Activated T-cell treated with anti-CD3 and anti-CD28 coated beads, Interleukin-2, amount 50 U/mL, for 24 hours (primary cell): ENCODE results near the gene AQP3.

Experiments
- DNase-seq: peaks from one replicate; pipeline ENCODE4 v3.0.0-alpha.2; 2020
- H3K27ac Mint-ChIP-seq: 2 replicates; pipeline ENCODE4 v1.8.0; 2020; ENCODE audit warnings: mild to moderate bottlenecking, mixed read lengths
- H3K27me3 Mint-ChIP-seq: 2 replicates; pipeline ENCODE4 v1.8.0; 2020; ENCODE audit warnings: mixed read lengths
- H3K36me3 Mint-ChIP-seq: 2 replicates; pipeline ENCODE4 v1.8.0; 2020; ENCODE audit warnings: low read depth, mixed read lengths
- H3K4me1 Mint-ChIP-seq: 2 replicates; pipeline ENCODE4 v1.8.0; 2020; ENCODE audit warnings: low read depth, mixed read lengths
- H3K4me3 Mint-ChIP-seq: 2 replicates; pipeline ENCODE4 v1.8.0; 2020; ENCODE audit warnings: mild to moderate bottlenecking, moderate library complexity, mixed read lengths
- H3K9me3 Mint-ChIP-seq: 2 replicates; pipeline ENCODE4 v1.8.0; 2020; ENCODE audit warnings: mixed read lengths

AQP3 gene

GRCh38 chr9:33440609-33441008, 6.8 kb downstream of the AQP3 start:
- H3K36me3 Mint-ChIP-seq, result peaks cover 27% of the 10 kb centered on the region

GRCh38 chr9:33440204-33440603, 7.2 kb downstream of the AQP3 start:
- H3K27ac Mint-ChIP-seq, result peak overlapping the region; percentile 15
- no peak overlapping the region for H3K4me3 Mint-ChIP-seq
- H3K27me3 Mint-ChIP-seq, result no peaks in the 10 kb centered on the region
- H3K36me3 Mint-ChIP-seq, result peaks cover 27% of the 10 kb centered on the region
- peaks cover 24% of the 10 kb centered on the region for H3K4me1 Mint-ChIP-seq
- DNase-seq, result no peak
- H3K9me3 Mint-ChIP-seq, result no peaks in the 10 kb centered on the region

More at GRCh38 chr9:33440609-33441008, 6.8 kb downstream of the AQP3 start:
- no peaks in the 10 kb centered on the region for H3K27me3 Mint-ChIP-seq
- H3K27ac Mint-ChIP-seq, result peak overlapping the region; percentile 15
- no peak for DNase-seq
- no peaks in the 10 kb centered on the region for H3K9me3 Mint-ChIP-seq
- H3K4me1 Mint-ChIP-seq, result peaks cover 28% of the 10 kb centered on the region
- H3K4me3 Mint-ChIP-seq, result no peak overlapping the region

GRCh38 chr9:33439731-33440130, 7.7 kb downstream of the AQP3 start:
- no peak overlapping the region for H3K27ac Mint-ChIP-seq
- no peaks in the 10 kb centered on the region for H3K27me3 Mint-ChIP-seq
- no peak for DNase-seq
- H3K36me3 Mint-ChIP-seq, result peaks cover 27% of the 10 kb centered on the region
- H3K4me1 Mint-ChIP-seq, result peaks cover 19% of the 10 kb centered on the region
- no peaks in the 10 kb centered on the region for H3K9me3 Mint-ChIP-seq
- no peak overlapping the region for H3K4me3 Mint-ChIP-seq

- Mint-ChIP-seq H3K4me3 (no peak overlapping the region), H3K36me3 (peaks cover 27% of the 10 kb centered on the region), H3K4me1 (peaks cover 20% of the 10 kb centered on the region), H3K27ac (no peak overlapping the region), H3K9me3 (no peaks in the 10 kb centered on the region), H3K27me3 (no peaks in the 10 kb centered on the region)
- DNase-seq, result no peak
Measured at GRCh38 chr9:33438926-33439680, 8.3 kb downstream of the AQP3 start.

- Mint-ChIP-seq H3K27me3 (no peaks in the 10 kb centered on the region), H3K9me3 (no peaks in the 10 kb centered on the region), H3K4me3 (no peak overlapping the region), H3K27ac (no peak overlapping the region), H3K36me3 (peaks cover 20% of the 10 kb centered on the region), H3K4me1 (peaks cover 14% of the 10 kb centered on the region)
- DNase-seq, result no peak
Measured at GRCh38 chr9:33437898-33438297, 9.5 kb downstream of the AQP3 start.

GRCh38 chr9:33437205-33437604, 10.2 kb downstream of the AQP3 start:
- Mint-ChIP-seq H3K27ac (no peak overlapping the region), H3K27me3 (no peaks in the 10 kb centered on the region), H3K4me3 (no peak overlapping the region), H3K36me3 (peaks cover 14% of the 10 kb centered on the region), H3K9me3 (no peaks in the 10 kb centered on the region), H3K4me1 (peaks cover 14% of the 10 kb centered on the region)
- no peak for DNase-seq

- H3K4me1 Mint-ChIP-seq, result peaks cover 15% of the 10 kb centered on the region
- no peak overlapping the region for H3K27ac Mint-ChIP-seq
Measured at GRCh38 chr9:33436445-33436844, 10.9 kb downstream of the AQP3 start.

GRCh38 chr9:33435821-33436277, 11.5 kb downstream of the AQP3 start:
- no peak overlapping the region for H3K4me3 Mint-ChIP-seq
- no peak overlapping the region for H3K27ac Mint-ChIP-seq
- peaks cover 14% of the 10 kb centered on the region for H3K4me1 Mint-ChIP-seq
- no peaks in the 10 kb centered on the region for H3K27me3 Mint-ChIP-seq
- no peak for DNase-seq
- H3K9me3 Mint-ChIP-seq, result no peaks in the 10 kb centered on the region
- H3K36me3 Mint-ChIP-seq, result peaks cover 9% of the 10 kb centered on the region

More at GRCh38 chr9:33436445-33436844, 10.9 kb downstream of the AQP3 start:
- Mint-ChIP-seq H3K36me3 (peaks cover 10% of the 10 kb centered on the region), H3K4me3 (no peak overlapping the region), H3K27me3 (no peaks in the 10 kb centered on the region), H3K9me3 (no peaks in the 10 kb centered on the region)
- DNase-seq, result no peak

GRCh38 chr9:33434317-33435105, 12.9 kb downstream of the AQP3 start:
- Mint-ChIP-seq H3K27me3 (no peaks in the 10 kb centered on the region), H3K4me3 (no peak overlapping the region), H3K36me3 (no peaks in the 10 kb centered on the region), H3K4me1 (peaks cover 11% of the 10 kb centered on the region), H3K9me3 (no peaks in the 10 kb centered on the region), H3K27ac (no peak overlapping the region)
- DNase-seq, result no peak

GRCh38 chr9:33433871-33434270, 13.5 kb downstream of the AQP3 start:
- Mint-ChIP-seq H3K27ac (no peak overlapping the region), H3K9me3 (no peaks in the 10 kb centered on the region), H3K4me1 (peaks cover 11% of the 10 kb centered on the region), H3K36me3 (no peaks in the 10 kb centered on the region), H3K27me3 (no peaks in the 10 kb centered on the region), H3K4me3 (no peak overlapping the region)
- DNase-seq, result no peak

- Mint-ChIP-seq H3K36me3 (no peaks in the 10 kb centered on the region), H3K9me3 (no peaks in the 10 kb centered on the region), H3K4me1 (peaks cover 12% of the 10 kb centered on the region), H3K27me3 (no peaks in the 10 kb centered on the region), H3K27ac (peak overlapping the region; percentile 28), H3K4me3 (no peak overlapping the region)
- DNase-seq, result no peak
Measured at GRCh38 chr9:33431420-33431819, 16.0 kb downstream of the AQP3 start.

GRCh38 chr9:33430942-33431341, 16.5 kb downstream of the AQP3 start:
- Mint-ChIP-seq H3K27me3 (no peaks in the 10 kb centered on the region), H3K9me3 (no peaks in the 10 kb centered on the region), H3K4me1 (peaks cover 12% of the 10 kb centered on the region), H3K36me3 (no peaks in the 10 kb centered on the region), H3K4me3 (no peak overlapping the region), H3K27ac (no peak overlapping the region)
- no peak for DNase-seq

GRCh38 chr9:33429256-33429985, 18.0 kb downstream of the AQP3 start:
- Mint-ChIP-seq H3K9me3 (no peaks in the 10 kb centered on the region), H3K27me3 (no peaks in the 10 kb centered on the region), H3K36me3 (no peaks in the 10 kb centered on the region), H3K4me1 (peaks cover 12% of the 10 kb centered on the region), H3K4me3 (no peak overlapping the region), H3K27ac (no peak overlapping the region)
- no peak for DNase-seq

- Mint-ChIP-seq H3K36me3 (no peaks in the 10 kb centered on the region), H3K27me3 (no peaks in the 10 kb centered on the region), H3K4me3 (no peak overlapping the region), H3K4me1 (peaks cover 7% of the 10 kb centered on the region), H3K27ac (no peak overlapping the region), H3K9me3 (no peaks in the 10 kb centered on the region)
- no peak for DNase-seq
Measured at GRCh38 chr9:33426843-33427293, 20.5 kb downstream of the AQP3 start.
